Neuronal stem cell (in vitro differentiated cells): ENCODE results near the gene NRCAM.

Source experiments
- DNase-seq: peaks from one replicate; pipeline ENCODE4 v3.0.0-alpha.2; 2013; ENCODE audit warnings: low spot score
- H2AFZ ChIP-seq: one replicate; pipeline ENCODE4 v1.6.1; 2013; ENCODE audit warnings: mild to moderate bottlenecking, low read length, inconsistent platforms
- H2AK5ac ChIP-seq: 2 replicates; pipeline ENCODE4 v1.6.1; 2013; ENCODE audit warnings: low read depth, mild to moderate bottlenecking, inconsistent platforms, low read length, moderate library complexity, mixed read lengths
- H2BK120ac ChIP-seq: 2 replicates; pipeline ENCODE4 v1.6.1; 2013; ENCODE audit warnings: low read depth, mild to moderate bottlenecking, inconsistent platforms, low read length, moderate library complexity, mixed read lengths
- H2BK12ac ChIP-seq: one replicate; pipeline ENCODE4 v1.6.1; 2013; ENCODE audit warnings: low read length, inconsistent platforms
- H2BK15ac ChIP-seq: 2 replicates; pipeline ENCODE4 v1.6.1; 2013; ENCODE audit warnings: mild to moderate bottlenecking, low read length, inconsistent platforms, mixed read lengths
- H2BK5ac ChIP-seq: one replicate; pipeline ENCODE4 v1.6.1; 2013; ENCODE audit warnings: inconsistent platforms, mild to moderate bottlenecking, low read length, moderate library complexity
- H3K14ac ChIP-seq: one replicate; pipeline ENCODE4 v1.6.1; 2013; ENCODE audit warnings: low read length, inconsistent platforms
- H3K18ac ChIP-seq: 2 replicates; pipeline ENCODE4 v1.6.1; 2013; ENCODE audit warnings: low read length, inconsistent platforms
- H3K23ac ChIP-seq: 2 replicates; pipeline ENCODE4 v1.6.1; 2013; ENCODE audit warnings: low read depth, mild to moderate bottlenecking, mixed read lengths, low read length, inconsistent platforms; ENCODE audit not compliant: poor library complexity
- H3K27ac ChIP-seq: replicated peaks from 3 replicates; pipeline ENCODE4 v1.5.1; 2013; ENCODE audit warnings: low read length, inconsistent platforms
- H3K27me3 ChIP-seq, 3 experiments: 2 replicates each; pipeline ENCODE4 v1.6.1; 2013; ENCODE audit warnings: low read length in 3 of 3, mild to moderate bottlenecking in 2 of 3, inconsistent platforms in 1 of 3, low read depth in 1 of 3, mixed read lengths in 1 of 3, moderate library complexity in 1 of 3; ENCODE audit not compliant: control insufficient read depth in 3 of 3, insufficient read depth in 3 of 3
- H3K36me3 ChIP-seq, 2 donors: replicated peaks in 1 of 2; 2 replicates each; pipeline ENCODE4 v1.6.1; 2013; ENCODE audit warnings: low read length in 2 of 2; ENCODE audit not compliant: control insufficient read depth in 2 of 2, insufficient read depth in 2 of 2
- H3K4ac ChIP-seq: 2 replicates; pipeline ENCODE4 v1.6.1; 2013; ENCODE audit warnings: inconsistent platforms, mild to moderate bottlenecking, low read length, moderate library complexity
- H3K4me1 ChIP-seq, 2 donors: 1 replicate in 1 of 2; 2 replicates in 1 of 2; pipeline ENCODE4 v1.6.1; 2013; ENCODE audit warnings: low read length in 2 of 2, low read depth in 1 of 2; ENCODE audit not compliant: control insufficient read depth in 2 of 2, insufficient read depth in 1 of 2
- H3K4me2 ChIP-seq: one replicate; pipeline ENCODE4 v1.6.1; 2013; ENCODE audit warnings: mild to moderate bottlenecking, low read length, inconsistent platforms; ENCODE audit not compliant: insufficient read depth, poor library complexity, severe bottlenecking
- H3K4me3 ChIP-seq, 2 donors: 2 replicates each; pipeline ENCODE4 v1.5.1; 2013; ENCODE audit warnings: low read length in 2 of 2, mild to moderate bottlenecking in 2 of 2, inconsistent platforms in 1 of 2, moderate library complexity in 1 of 2
- H3K79me1 ChIP-seq: one replicate; pipeline ENCODE4 v1.6.1; 2013; ENCODE audit warnings: low read depth, mild to moderate bottlenecking, inconsistent platforms, low read length, moderate library complexity
- H3K9ac ChIP-seq: one replicate; pipeline ENCODE4 v1.6.1; 2013; ENCODE audit warnings: mild to moderate bottlenecking, low read depth, low read length, inconsistent platforms; ENCODE audit not compliant: poor library complexity
- H3K9me3 ChIP-seq, 2 donors: replicated peaks in 1 of 2; 2 replicates each; pipeline versions ENCODE3 to v1.6.1; 2013; ENCODE audit warnings: low read length in 2 of 2, mild to moderate bottlenecking in 2 of 2, inconsistent platforms in 1 of 2, low read depth in 1 of 2, mixed read lengths in 1 of 2, moderate library complexity in 1 of 2; ENCODE audit not compliant: control insufficient read depth in 2 of 2, insufficient read depth in 1 of 2
- H4K8ac ChIP-seq: one replicate; pipeline ENCODE4 v1.6.1; 2013; ENCODE audit warnings: low read depth, mild to moderate bottlenecking, inconsistent platforms, low read length, moderate library complexity
- H4K91ac ChIP-seq: one replicate; pipeline ENCODE4 v1.6.1; 2013; ENCODE audit warnings: low read length, low read depth, mild to moderate bottlenecking, inconsistent platforms; ENCODE audit not compliant: poor library complexity
- WGBS, 2 donors: extraction: QIAGEN DNeasy Blood & Tissue Kit; methylation state at CpG; one replicate each; pipeline ENCODE4 v1.1.7; 2013; ENCODE audit warnings: missing lambda C conversion rate in 2 of 2, mixed read lengths in 1 of 2; ENCODE audit not compliant: insufficient read length in 2 of 2, insufficient replicate concordance in 1 of 2; ENCODE audit errors: extremely low coverage in 2 of 2; 5-methylcytosine and 5-hydroxymethylcytosine counted together

Gene NRCAM

DNA sequence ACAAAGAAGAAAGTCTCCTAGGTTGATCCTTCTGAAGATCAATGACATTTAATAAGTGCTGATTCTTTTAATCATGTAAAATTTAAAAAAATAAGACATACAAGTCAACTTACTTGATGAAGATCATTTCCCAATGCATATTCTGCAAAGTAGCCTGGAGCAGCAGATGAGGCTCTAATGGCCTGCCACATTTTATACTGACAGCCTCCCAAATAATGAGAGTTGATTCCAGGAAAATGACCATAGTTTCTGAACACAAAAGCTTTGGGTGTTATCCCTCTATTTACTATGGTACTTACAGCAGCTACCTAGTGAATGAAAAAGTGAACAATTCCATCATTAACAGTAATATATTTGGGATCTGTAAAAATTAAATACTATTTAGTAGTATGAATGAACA is 31.4 kb upstream of the NRCAM start:
- no peak overlapping the region for H2BK12ac ChIP-seq

GRCh38 chr7:108486291-108486966 is 30.2 kb upstream of the NRCAM start:
- H2BK5ac ChIP-seq: no peak overlapping the region
- H3K4me1 ChIP-seq: no peaks in the 10 kb centered on the region
- H3K14ac ChIP-seq: no peak overlapping the region
- no peak overlapping the region for H2BK120ac ChIP-seq
- H3K23ac ChIP-seq: no peak overlapping the region
- H3K9ac ChIP-seq: no peak overlapping the region
- H4K91ac ChIP-seq: no peak overlapping the region
- WGBS, 2 donors: no CpG with 5 or more reads among the region's 5 CpGs
- no peak overlapping the region for H2BK12ac ChIP-seq
- no peak overlapping the region for H3K27ac ChIP-seq
- H3K36me3 ChIP-seq: peaks cover 0 to 15% of the 10 kb centered on the region in 2 donors
- no peaks in the 10 kb centered on the region for H3K27me3 ChIP-seq
- no peaks in the 10 kb centered on the region for H3K79me1 ChIP-seq
- no peak for DNase-seq
- no peak overlapping the region for H3K4me3 ChIP-seq
- no peak overlapping the region for H4K8ac ChIP-seq
- H3K4me2 ChIP-seq: no peak overlapping the region
- H3K4ac ChIP-seq: no peak overlapping the region
- H2BK15ac ChIP-seq: no peak overlapping the region
- no peak overlapping the region for H2AFZ ChIP-seq
- no peak overlapping the region for H3K18ac ChIP-seq
- H2AK5ac ChIP-seq: no peak overlapping the region
- H3K9me3 ChIP-seq: no peaks in the 10 kb centered on the region

More for the DNA sequence above, 31.4 kb upstream of the NRCAM start:
- no peak overlapping the region for H2AK5ac ChIP-seq
- no peaks in the 10 kb centered on the region for H3K27me3 ChIP-seq
- H3K4ac ChIP-seq: no peak overlapping the region
- H3K36me3 ChIP-seq: peaks cover 0 to 19% of the 10 kb centered on the region in 2 donors
- H3K23ac ChIP-seq: no peak overlapping the region
- H2BK120ac ChIP-seq: no peak overlapping the region
- H2BK5ac ChIP-seq: no peak overlapping the region
- no peaks in the 10 kb centered on the region for H3K4me1 ChIP-seq
- no peak overlapping the region for H3K14ac ChIP-seq
- H3K79me1 ChIP-seq: no peaks in the 10 kb centered on the region
- no peak overlapping the region for H3K18ac ChIP-seq
- DNase-seq: no peak
- H3K9me3 ChIP-seq: no peaks in the 10 kb centered on the region
- H2BK15ac ChIP-seq: no peak overlapping the region
- H3K27ac ChIP-seq: no peak overlapping the region
- no peak overlapping the region for H3K4me3 ChIP-seq
- H4K8ac ChIP-seq: no peak overlapping the region
- H3K4me2 ChIP-seq: no peak overlapping the region
- no peak overlapping the region for H4K91ac ChIP-seq
- no peak overlapping the region for H2AFZ ChIP-seq
- H3K9ac ChIP-seq: no peak overlapping the region

GRCh38 chr7:108484137-108484536 is 27.9 kb upstream of the NRCAM start:
- DNase-seq: no peak
- Histone ChIP-seq H3K79me1 (no peaks in the 10 kb centered on the region), H2AK5ac (no peak overlapping the region), H3K4me3 (no peak overlapping the region), H3K4ac (no peak overlapping the region), H4K8ac (no peak overlapping the region), H3K27ac (no peak overlapping the region), H4K91ac (no peak overlapping the region), H3K9ac (no peak overlapping the region), H2BK5ac (no peak overlapping the region), H3K18ac (no peak overlapping the region), H2BK12ac (no peak overlapping the region), H2BK15ac (no peak overlapping the region), H3K27me3 (no peaks in the 10 kb centered on the region), H3K36me3 (peaks cover 0 to 17% of the 10 kb centered on the region in 2 donors), H3K4me1 (no peaks in the 10 kb centered on the region), H3K23ac (no peak overlapping the region), H3K4me2 (no peak overlapping the region), H2AFZ (no peak overlapping the region), H2BK120ac (no peak overlapping the region), H3K9me3 (no peaks in the 10 kb centered on the region), H3K14ac (no peak overlapping the region)
- no CpG with 5 or more reads among the region's 1 CpG for WGBS, 2 donors

DNA sequence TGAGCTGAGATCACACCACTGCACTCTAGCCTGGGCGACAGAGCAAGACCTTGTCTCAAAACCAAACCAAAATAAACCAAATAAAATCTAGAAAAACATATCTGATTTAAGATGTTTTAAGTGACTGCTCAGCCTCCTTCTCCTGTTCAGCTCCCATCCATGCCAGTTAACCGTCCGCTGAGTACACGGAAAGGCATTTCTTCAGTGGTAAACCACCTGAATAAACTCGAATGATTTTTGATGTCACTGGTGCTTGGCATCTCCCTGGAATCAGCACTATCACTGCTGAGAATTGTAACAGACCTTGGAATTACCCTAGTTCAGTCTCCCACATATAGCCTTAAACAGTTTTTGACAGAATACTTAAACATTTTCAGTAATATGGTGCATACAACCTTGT is 24.1 kb upstream of the NRCAM start:
- no peak overlapping the region for H3K27ac ChIP-seq
- H3K79me1 ChIP-seq: no peaks in the 10 kb centered on the region
- no peak overlapping the region for H3K23ac ChIP-seq
- peaks cover 0 to 19% of the 10 kb centered on the region in 2 donors for H3K36me3 ChIP-seq
- H2AK5ac ChIP-seq: no peak overlapping the region
- no peak overlapping the region for H2AFZ ChIP-seq
- no peaks in the 10 kb centered on the region for H3K9me3 ChIP-seq
- DNase-seq: no peak
- H3K4me1 ChIP-seq: peaks cover 0 to 3% of the 10 kb centered on the region in 2 donors
- no peak overlapping the region for H3K4ac ChIP-seq
- no peak overlapping the region for H3K14ac ChIP-seq
- WGBS, 2 donors: no CpG with 5 or more reads among the region's 5 CpGs
- no peak overlapping the region for H3K4me2 ChIP-seq
- H4K8ac ChIP-seq: no peak overlapping the region
- no peak overlapping the region for H2BK12ac ChIP-seq
- no peak overlapping the region for H3K9ac ChIP-seq
- no peak overlapping the region for H2BK15ac ChIP-seq
- H3K27me3 ChIP-seq: no peaks in the 10 kb centered on the region
- no peak overlapping the region for H2BK120ac ChIP-seq
- H3K18ac ChIP-seq: no peak overlapping the region
- H4K91ac ChIP-seq: no peak overlapping the region
- no peak overlapping the region for H2BK5ac ChIP-seq
- H3K4me3 ChIP-seq: no peak overlapping the region
